HL-60 (cell line): ENCODE data around the gene CALHM1.

Experiments
- DNase-seq, 2 experiments: peaks; one replicate each; pipeline ENCODE4 v3.0.0-alpha.2; 2010 to 2020; ENCODE audit warnings: low read depth in 1 of 2, low spot score in 1 of 2
- H3K27ac ChIP-seq: fragments of 250-450 bp; sonication (Bioruptor Pico); replicated peaks from 2 replicates; pipeline ENCODE4 v1.5.1; 2020; ENCODE audit warnings: mild to moderate bottlenecking, moderate library complexity
- H3K27me3 ChIP-seq: fragments of 250-450 bp; sonication (Bioruptor Pico); 2 replicates; pipeline ENCODE4 v1.5.1; 2021; ENCODE audit warnings: mild to moderate bottlenecking, moderate library complexity; ENCODE audit not compliant: insufficient read depth, poor library complexity, severe bottlenecking
- H3K4me3 ChIP-seq: replicated peaks from 2 replicates; pipeline ENCODE4 v1.5.1; 2011; ENCODE audit warnings: mild to moderate bottlenecking, control low read depth, low read length; ENCODE audit not compliant: insufficient read depth
- GABPA ChIP-seq: IDR thresholded peaks from 2 replicates; pipeline ENCODE4 v1.6.1; 2012; ENCODE audit warnings: low read depth
- POLR2AphosphoS5 ChIP-seq: IDR thresholded peaks from 2 replicates; pipeline ENCODE4 v1.6.1; 2012; ENCODE audit warnings: low read depth
- SPI1 ChIP-seq: IDR thresholded peaks from 2 replicates; pipeline ENCODE4 v1.6.1; 2012; ENCODE audit warnings: low read depth, mild to moderate bottlenecking, borderline replicate concordance
- TF ChIP-seq, protein P1 (sequence below): IDR thresholded peaks from one replicate; pipeline ENCODE4 v1.5.1; 2011; ENCODE audit warnings: low read length, control low read depth, inconsistent platforms; ENCODE audit not compliant: insufficient read depth
- TF ChIP-seq, protein P2 (sequence below): IDR thresholded peaks from 2 replicates; pipeline ENCODE4 v1.6.1; 2012; ENCODE audit warnings: low read depth; ENCODE audit not compliant: insufficient replicate concordance

CALHM1 gene

DNA sequence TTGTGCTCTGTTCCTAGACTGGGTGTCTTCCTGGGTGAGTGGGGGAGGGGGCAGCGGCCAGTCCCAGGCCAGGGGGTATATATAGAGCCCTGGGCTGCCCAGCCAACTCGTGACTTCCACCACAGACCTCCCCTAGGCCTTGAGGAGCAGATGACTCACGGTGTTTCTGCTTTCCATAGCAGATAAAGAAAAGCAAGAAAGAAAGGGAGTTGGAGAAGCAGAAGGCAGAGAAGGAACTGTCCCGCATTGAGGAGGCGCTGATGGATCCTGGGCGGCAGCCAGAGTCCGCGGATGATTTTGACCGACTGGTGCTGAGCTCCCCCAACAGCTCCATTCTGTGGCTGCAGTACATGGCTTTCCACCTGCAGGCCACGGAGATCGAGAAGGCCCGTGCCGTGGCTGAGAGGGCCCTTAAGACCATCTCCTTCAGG is 16.7 kb downstream of the CALHM1 start:
- TF ChIP-seq SPI1, result no peak
- TF ChIP-seq, protein P1, sequence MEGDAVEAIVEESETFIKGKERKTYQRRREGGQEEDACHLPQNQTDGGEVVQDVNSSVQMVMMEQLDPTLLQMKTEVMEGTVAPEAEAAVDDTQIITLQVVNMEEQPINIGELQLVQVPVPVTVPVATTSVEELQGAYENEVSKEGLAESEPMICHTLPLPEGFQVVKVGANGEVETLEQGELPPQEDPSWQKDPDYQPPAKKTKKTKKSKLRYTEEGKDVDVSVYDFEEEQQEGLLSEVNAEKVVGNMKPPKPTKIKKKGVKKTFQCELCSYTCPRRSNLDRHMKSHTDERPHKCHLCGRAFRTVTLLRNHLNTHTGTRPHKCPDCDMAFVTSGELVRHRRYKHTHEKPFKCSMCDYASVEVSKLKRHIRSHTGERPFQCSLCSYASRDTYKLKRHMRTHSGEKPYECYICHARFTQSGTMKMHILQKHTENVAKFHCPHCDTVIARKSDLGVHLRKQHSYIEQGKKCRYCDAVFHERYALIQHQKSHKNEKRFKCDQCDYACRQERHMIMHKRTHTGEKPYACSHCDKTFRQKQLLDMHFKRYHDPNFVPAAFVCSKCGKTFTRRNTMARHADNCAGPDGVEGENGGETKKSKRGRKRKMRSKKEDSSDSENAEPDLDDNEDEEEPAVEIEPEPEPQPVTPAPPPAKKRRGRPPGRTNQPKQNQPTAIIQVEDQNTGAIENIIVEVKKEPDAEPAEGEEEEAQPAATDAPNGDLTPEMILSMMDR, result no peak
- no peak for TF ChIP-seq GABPA
- TF ChIP-seq POLR2AphosphoS5, result no peak
- TF ChIP-seq, protein P2, sequence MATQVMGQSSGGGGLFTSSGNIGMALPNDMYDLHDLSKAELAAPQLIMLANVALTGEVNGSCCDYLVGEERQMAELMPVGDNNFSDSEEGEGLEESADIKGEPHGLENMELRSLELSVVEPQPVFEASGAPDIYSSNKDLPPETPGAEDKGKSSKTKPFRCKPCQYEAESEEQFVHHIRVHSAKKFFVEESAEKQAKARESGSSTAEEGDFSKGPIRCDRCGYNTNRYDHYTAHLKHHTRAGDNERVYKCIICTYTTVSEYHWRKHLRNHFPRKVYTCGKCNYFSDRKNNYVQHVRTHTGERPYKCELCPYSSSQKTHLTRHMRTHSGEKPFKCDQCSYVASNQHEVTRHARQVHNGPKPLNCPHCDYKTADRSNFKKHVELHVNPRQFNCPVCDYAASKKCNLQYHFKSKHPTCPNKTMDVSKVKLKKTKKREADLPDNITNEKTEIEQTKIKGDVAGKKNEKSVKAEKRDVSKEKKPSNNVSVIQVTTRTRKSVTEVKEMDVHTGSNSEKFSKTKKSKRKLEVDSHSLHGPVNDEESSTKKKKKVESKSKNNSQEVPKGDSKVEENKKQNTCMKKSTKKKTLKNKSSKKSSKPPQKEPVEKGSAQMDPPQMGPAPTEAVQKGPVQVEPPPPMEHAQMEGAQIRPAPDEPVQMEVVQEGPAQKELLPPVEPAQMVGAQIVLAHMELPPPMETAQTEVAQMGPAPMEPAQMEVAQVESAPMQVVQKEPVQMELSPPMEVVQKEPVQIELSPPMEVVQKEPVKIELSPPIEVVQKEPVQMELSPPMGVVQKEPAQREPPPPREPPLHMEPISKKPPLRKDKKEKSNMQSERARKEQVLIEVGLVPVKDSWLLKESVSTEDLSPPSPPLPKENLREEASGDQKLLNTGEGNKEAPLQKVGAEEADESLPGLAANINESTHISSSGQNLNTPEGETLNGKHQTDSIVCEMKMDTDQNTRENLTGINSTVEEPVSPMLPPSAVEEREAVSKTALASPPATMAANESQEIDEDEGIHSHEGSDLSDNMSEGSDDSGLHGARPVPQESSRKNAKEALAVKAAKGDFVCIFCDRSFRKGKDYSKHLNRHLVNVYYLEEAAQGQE, result no peak
- Histone ChIP-seq H3K27ac (0 out of 2 replicates have a peak overlapping the region, but pooled peaks have one; percentile 2), H3K4me3 (no peak overlapping the region), H3K27me3 (no peaks in the 10 kb centered on the region)
- peak in 1 of 2 experiments; percentile 31 for DNase-seq

DNA sequence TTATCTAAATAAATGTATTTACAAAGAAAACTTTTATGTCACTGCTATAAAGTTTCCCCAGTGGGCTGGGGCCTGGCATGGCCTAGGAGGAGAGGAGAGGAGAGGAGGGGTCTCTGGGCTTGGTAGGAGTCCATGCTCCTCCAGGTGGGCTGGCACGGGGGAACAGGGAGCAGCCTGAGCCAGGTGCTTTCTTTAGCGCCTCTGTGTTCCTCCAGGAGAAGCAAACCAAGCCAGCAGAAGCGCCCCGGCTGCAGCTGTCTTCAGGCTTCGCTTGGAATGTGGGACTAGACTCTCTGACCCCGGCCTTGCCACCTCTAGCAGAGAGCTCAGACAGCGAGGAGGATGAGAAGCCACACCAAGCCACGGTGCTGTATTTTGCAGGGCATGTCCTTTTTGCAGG is 17.1 kb downstream of the CALHM1 start:
- DNase-seq, result no peak
- Histone ChIP-seq H3K27me3 (no peaks in the 10 kb centered on the region), H3K27ac (0 out of 2 replicates have a peak overlapping the region, but pooled peaks have one; percentile 2), H3K4me3 (no peak overlapping the region)
- TF ChIP-seq, protein P2, result no peak
- TF ChIP-seq GABPA, result no peak
- TF ChIP-seq POLR2AphosphoS5, result no peak
- TF ChIP-seq SPI1, result no peak
- TF ChIP-seq, protein P1, result no peak

DNA sequence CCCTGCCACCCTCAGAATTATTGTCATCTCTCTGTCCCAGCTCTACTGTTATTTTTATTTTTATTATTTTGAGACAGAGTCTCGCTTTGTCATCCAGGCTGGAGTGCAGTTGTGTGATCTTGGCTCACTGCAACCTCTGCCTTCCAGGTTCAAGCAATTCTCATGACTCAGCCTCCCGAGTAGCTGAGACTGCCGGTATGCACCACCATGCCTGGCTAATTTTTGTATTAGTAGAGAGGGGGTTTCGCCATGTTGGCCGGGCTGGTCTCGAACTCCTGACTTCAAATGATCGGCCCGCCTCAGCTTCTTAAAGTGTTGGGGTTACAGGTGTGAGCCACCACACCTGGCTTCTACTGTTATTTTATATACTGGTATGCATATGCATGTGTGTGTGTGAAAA is 17.5 kb downstream of the CALHM1 start:
- H3K4me3 ChIP-seq, result no peak overlapping the region
- DNase-seq, result no peak
- H3K27ac ChIP-seq, result no peak overlapping the region
- H3K27me3 ChIP-seq, result no peaks in the 10 kb centered on the region
- TF ChIP-seq, protein P2, result no peak
- TF ChIP-seq GABPA, result no peak
- TF ChIP-seq, protein P1, result no peak
- TF ChIP-seq POLR2AphosphoS5, result no peak
- no peak for TF ChIP-seq SPI1
